Measurements from ENCODE around the gene SUSD3. TPM values are rescaled to one million over a fixed set of nuclear protein-coding genes. Genes with fewer than 3 reads are reported as not detected.

SUSD3 gene
- total and polyA plus RNA-seq, 2 donors (not counting 3 experiments of a cell fraction or from before 2014, with no cell fraction given): not detected

- FAIRE-seq: no peak
- POLR2A ChIA-PET: no interaction called here
Measured at GRCh38 chr9:93076792-93077128, 18.3 kb downstream of the SUSD3 start.

GRCh38 chr9:93077367-93077766, 18.9 kb downstream of the SUSD3 start:
- no peak for FAIRE-seq
- dilution Hi-C loops (cut with MboI; ENCODE audit: extremely low pct_ligation_motif_present, low sequenced_read_pairs): no loop called here
- POLR2A ChIA-PET: no interaction called here

More at GRCh38 chr9:93076792-93077128, 18.3 kb downstream of the SUSD3 start:
- Histone ChIP-seq H3K9ac (replicated peaks; ENCODE audit: extremely low read depth, insufficient read depth, low read length) (no peak overlapping the region), H3K36me3 (ENCODE audit: control insufficient read depth in 2 of 2, extremely low read depth in 1 of 2, insufficient read depth in 2 of 2, low read length in 2 of 2) (no peaks in the 10 kb centered on the region), H3K4me2 (ENCODE audit: insufficient read depth, low read length) (no peak overlapping the region), H3K4me1 (ENCODE audit: control insufficient read depth, extremely low read depth, insufficient read depth, low read length) (no peaks in the 10 kb centered on the region), H3K79me2 (ENCODE audit: control insufficient read depth, insufficient read depth, low read length) (no peaks in the 10 kb centered on the region), H3K4me3 (replicated peaks in 1 of 3; ENCODE audit: insufficient read depth in 1 of 3, low read depth in 1 of 3, low read length in 3 of 3) (no peak overlapping the region), H4K20me1 (replicated peaks; ENCODE audit: control insufficient read depth, extremely low read depth, insufficient read depth, low read length) (no peaks in the 10 kb centered on the region), H3K9me3 (replicated peaks; ENCODE audit: control insufficient read depth, insufficient read depth, low read length) (no peaks in the 10 kb centered on the region), H3K27me3 (ENCODE audit: control insufficient read depth in 2 of 2, insufficient read depth in 2 of 2, low read length in 2 of 2) (no peaks in the 10 kb centered on the region), H3K27ac (ENCODE audit: insufficient read depth, low read depth, low read length) (no peak overlapping the region), H2AFZ (ENCODE audit: low read depth, low read length) (no peak overlapping the region), H3K9me1 (replicated peaks; ENCODE audit: control insufficient read depth, extremely low read depth, insufficient read depth, low read length) (no peaks in the 10 kb centered on the region)
- no peak for TF ChIP-seq CTCF (IDR thresholded peaks at IDR 0.05; ENCODE audit: extremely low read depth in 1 of 2, insufficient read depth in 1 of 2, low read depth in 1 of 2, low read length in 2 of 2)
- no peak for TF ChIP-seq GATA2 (IDR thresholded peaks at IDR 0.05; ENCODE audit: insufficient read depth, insufficient read length, low read depth, low read length)
- TF ChIP-seq POLR2AphosphoS5 (IDR thresholded peaks at IDR 0.05; ENCODE audit: insufficient read depth, low read depth, low read length): no peak
- TF ChIP-seq JUN (IDR thresholded peaks at IDR 0.05; ENCODE audit: borderline replicate concordance, insufficient read depth, insufficient read length, low read depth): no peak
- no peak for TF ChIP-seq POLR2A (IDR thresholded peaks at IDR 0.05; ENCODE audit: low read depth, low read length)
- TF ChIP-seq FOS (IDR thresholded peaks at IDR 0.05; ENCODE audit: borderline replicate concordance, insufficient read depth, low read length): no peak
- no TSS peak for BruUV-seq (replicated peaks)
- dilution Hi-C loops (cut with MboI; ENCODE audit: extremely low pct_ligation_motif_present, low sequenced_read_pairs) (no loop called here), intact Hi-C loops (cut with micrococcal nuclease) (no loop called here)
- DNase-seq (ENCODE audit: low read depth, low spot score): no peak
- CTCF ChIA-PET: no interaction called here

More at GRCh38 chr9:93077367-93077766, 18.9 kb downstream of the SUSD3 start:
- no peaks in the 10 kb centered on the region for H3K4me1 ChIP-seq (ENCODE audit: control insufficient read depth, extremely low read depth, insufficient read depth, low read length)
- no peak overlapping the region for H3K4me3 ChIP-seq (replicated peaks in 1 of 3; ENCODE audit: insufficient read depth in 1 of 3, low read depth in 1 of 3, low read length in 3 of 3)
- BruUV-seq (replicated peaks): no TSS peak
- H2AFZ ChIP-seq (ENCODE audit: low read depth, low read length): no peak overlapping the region
- no peak overlapping the region for H3K4me2 ChIP-seq (ENCODE audit: insufficient read depth, low read length)
- no peak for DNase-seq (ENCODE audit: low read depth, low spot score)
- TF ChIP-seq MYC (IDR thresholded peaks at IDR 0.05; ENCODE audit: low read depth, low read length) (no peak), POLR2AphosphoS5 (IDR thresholded peaks at IDR 0.05; ENCODE audit: insufficient read depth, low read depth, low read length) (no peak), POLR2A (IDR thresholded peaks at IDR 0.05; ENCODE audit: low read depth, low read length) (no peak), CTCF (IDR thresholded peaks at IDR 0.05; ENCODE audit: extremely low read depth in 1 of 2, insufficient read depth in 1 of 2, low read depth in 1 of 2, low read length in 2 of 2) (no peak), MAX (IDR thresholded peaks at IDR 0.05; ENCODE audit: insufficient read depth, insufficient read length) (no peak), EZH2 (IDR thresholded peaks at IDR 0.05; ENCODE audit: borderline replicate concordance, low read depth, low read length, severe bottlenecking) (no peak), GATA2 (IDR thresholded peaks at IDR 0.05; ENCODE audit: insufficient read depth, insufficient read length, low read depth, low read length) (no peak)
- intact Hi-C loops (cut with micrococcal nuclease): no loop called here
- no peak overlapping the region for H3K27ac ChIP-seq (ENCODE audit: insufficient read depth, low read depth, low read length)
- no peaks in the 10 kb centered on the region for H4K20me1 ChIP-seq (replicated peaks; ENCODE audit: control insufficient read depth, extremely low read depth, insufficient read depth, low read length)
- H3K9me1 ChIP-seq (replicated peaks; ENCODE audit: control insufficient read depth, extremely low read depth, insufficient read depth, low read length): no peaks in the 10 kb centered on the region
- CTCF ChIA-PET: no interaction called here
- H3K27me3 ChIP-seq (ENCODE audit: control insufficient read depth in 2 of 2, insufficient read depth in 2 of 2, low read length in 2 of 2): no peaks in the 10 kb centered on the region
- H3K9ac ChIP-seq (replicated peaks; ENCODE audit: extremely low read depth, insufficient read depth, low read length): no peak overlapping the region
- H3K79me2 ChIP-seq (ENCODE audit: control insufficient read depth, insufficient read depth, low read length): no peaks in the 10 kb centered on the region
- H3K36me3 ChIP-seq (ENCODE audit: control insufficient read depth in 2 of 2, extremely low read depth in 1 of 2, insufficient read depth in 2 of 2, low read length in 2 of 2): no peaks in the 10 kb centered on the region
- H3K9me3 ChIP-seq (replicated peaks; ENCODE audit: control insufficient read depth, insufficient read depth, low read length): no peaks in the 10 kb centered on the region

Measured in endothelial cell of umbilical vein (primary cell).